ENCODE data around the gene FAM187B.

GRCh38 chr19:35209646-35210045, 18.9 kb downstream of the FAM187B start:
- TF ChIP-seq POLR2AphosphoS5 (IDR thresholded peaks at IDR 0.05; ENCODE audit: low read depth, low read length) (no peak), MAX (IDR thresholded peaks at IDR 0.05; ENCODE audit: low read depth) (no peak), RFX5 (IDR thresholded peaks at IDR 0.05; ENCODE audit: low read length) (no peak), CTCF (IDR thresholded peaks at IDR 0.05) (no peak), YY1 (IDR thresholded peaks at IDR 0.05; ENCODE audit: low read depth) (no peak), TAF1 (IDR thresholded peaks at IDR 0.05; ENCODE audit: borderline replicate concordance, low read depth, low read length) (no peak), PBX3 (IDR thresholded peaks at IDR 0.05) (no peak), USF1 (IDR thresholded peaks at IDR 0.05; ENCODE audit: borderline replicate concordance, low read depth) (no peak), GATA2 (CRISPR knock-in tag; IDR thresholded peaks at IDR 0.05) (no peak), ELF1 (IDR thresholded peaks at IDR 0.05) (no peak)
